Ishikawa (cell line): ENCODE data around the gene SLC45A1.

ENCODE experiments used
- FOXM1 ChIP-seq: IDR thresholded peaks from 2 replicates; pipeline ENCODE4 v1.6.1; 2012; ENCODE audit warnings: low read depth, borderline replicate concordance
- RAD21 ChIP-seq: IDR thresholded peaks from 2 replicates; pipeline ENCODE4 v1.6.1; 2012; ENCODE audit warnings: low read depth
- REST ChIP-seq: IDR thresholded peaks from 2 replicates; pipeline ENCODE4 v1.6.1; 2012; ENCODE audit warnings: low read depth, mild to moderate bottlenecking
- USF1 ChIP-seq: IDR thresholded peaks from 2 replicates; pipeline ENCODE4 v1.6.1; 2012
- YY1 ChIP-seq: IDR thresholded peaks from 2 replicates; pipeline ENCODE4 v1.6.1; 2012; ENCODE audit warnings: low read depth
- ZBTB7A ChIP-seq: IDR thresholded peaks from 2 replicates; pipeline ENCODE4 v1.6.1; 2012; ENCODE audit warnings: low read depth

GRCh38 chr1:8343464-8344001, 25.6 kb downstream of the SLC45A1 start:
- TF ChIP-seq ZBTB7A (no peak), USF1 (no peak), YY1 (no peak), REST (no peak), FOXM1 (no peak), RAD21 (no peak; the same call in 1 of the 2 replicates)
